GM21529 (cell line): ENCODE results near the gene C21orf91.

Source experiments
- ATAC-seq: cut with Tn5 transposase; IDR thresholded peaks from one replicate; pipeline ENCODE4 v1.9.1; 2021; ENCODE audit not compliant: unreplicated experiment

C21orf91 gene

DNA sequence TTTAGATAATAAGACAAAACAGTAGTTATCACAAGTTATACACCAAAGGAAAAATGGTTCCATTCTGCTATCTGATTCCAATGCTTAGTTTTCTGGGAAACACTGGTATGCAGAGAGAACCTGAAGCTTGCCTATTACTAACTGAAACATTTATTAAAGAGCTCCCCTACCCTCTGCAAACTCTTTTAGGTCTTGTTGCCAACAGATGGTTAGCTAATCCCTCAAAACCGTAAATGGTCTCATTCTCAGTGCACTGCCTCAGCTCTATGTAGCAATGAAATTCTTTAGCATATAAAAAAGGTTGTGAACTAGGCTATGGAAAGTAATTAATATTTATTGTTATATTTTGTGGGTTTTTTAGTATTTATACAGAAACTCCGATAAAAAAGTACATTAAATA is 20.4 kb downstream of the C21orf91 start:
- no peak for ATAC-seq

DNA sequence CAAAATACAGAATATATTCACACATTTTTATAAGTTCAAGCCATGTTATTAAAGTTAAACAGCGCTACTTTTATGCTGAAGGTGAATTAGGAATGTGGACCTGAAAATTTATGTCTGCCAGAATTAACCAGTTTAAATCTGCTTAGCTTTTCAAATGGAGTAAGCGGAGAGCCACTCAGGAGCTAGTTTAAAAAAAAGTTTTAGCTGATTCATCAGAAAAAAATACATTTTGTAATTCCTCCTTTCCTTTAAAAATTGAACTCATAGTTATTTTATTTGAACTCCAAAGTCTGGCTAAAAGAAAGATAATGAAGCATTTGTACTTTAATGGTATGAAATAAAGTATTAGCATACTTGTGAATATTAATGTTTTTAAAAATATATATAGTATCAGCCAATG is 21.2 kb downstream of the C21orf91 start:
- ATAC-seq, result no peak

DNA sequence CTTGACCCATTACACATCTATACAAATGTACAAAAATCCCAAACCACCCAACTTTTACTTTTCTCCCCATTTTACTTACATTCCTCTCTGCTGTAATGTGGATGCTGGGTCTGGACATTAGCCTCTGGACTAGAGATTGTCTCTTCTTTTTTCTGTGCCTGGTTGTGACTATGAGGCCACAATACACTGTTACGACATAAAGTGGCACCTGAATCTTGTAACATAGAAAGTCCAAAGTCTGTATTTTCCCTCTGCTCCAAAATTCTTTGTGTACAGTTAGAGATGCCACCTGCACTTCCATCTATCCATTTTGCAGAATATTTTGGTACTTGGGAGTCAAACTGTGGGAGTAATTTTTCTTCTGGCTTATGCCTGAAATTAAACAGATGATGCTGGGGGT is 22.7 kb downstream of the C21orf91 start:
- no peak for ATAC-seq

DNA sequence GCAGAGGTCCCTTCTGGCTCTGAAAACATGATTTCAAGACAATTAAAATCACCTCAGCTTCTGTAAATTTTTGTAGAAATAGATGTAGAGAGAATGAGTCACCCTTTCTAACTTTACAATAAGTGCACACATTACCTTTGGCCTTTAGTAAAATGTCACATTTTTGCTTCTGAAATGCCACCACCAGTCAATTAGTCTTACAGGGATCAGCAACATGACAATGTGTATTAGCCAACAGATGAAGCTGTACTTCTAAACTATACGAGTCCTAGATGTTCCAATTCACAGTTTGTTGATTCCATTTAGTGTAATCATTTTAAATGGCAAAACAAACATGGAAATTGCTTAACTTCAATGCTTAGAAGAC is 23.1 kb downstream of the C21orf91 start:
- no peak for ATAC-seq

DNA sequence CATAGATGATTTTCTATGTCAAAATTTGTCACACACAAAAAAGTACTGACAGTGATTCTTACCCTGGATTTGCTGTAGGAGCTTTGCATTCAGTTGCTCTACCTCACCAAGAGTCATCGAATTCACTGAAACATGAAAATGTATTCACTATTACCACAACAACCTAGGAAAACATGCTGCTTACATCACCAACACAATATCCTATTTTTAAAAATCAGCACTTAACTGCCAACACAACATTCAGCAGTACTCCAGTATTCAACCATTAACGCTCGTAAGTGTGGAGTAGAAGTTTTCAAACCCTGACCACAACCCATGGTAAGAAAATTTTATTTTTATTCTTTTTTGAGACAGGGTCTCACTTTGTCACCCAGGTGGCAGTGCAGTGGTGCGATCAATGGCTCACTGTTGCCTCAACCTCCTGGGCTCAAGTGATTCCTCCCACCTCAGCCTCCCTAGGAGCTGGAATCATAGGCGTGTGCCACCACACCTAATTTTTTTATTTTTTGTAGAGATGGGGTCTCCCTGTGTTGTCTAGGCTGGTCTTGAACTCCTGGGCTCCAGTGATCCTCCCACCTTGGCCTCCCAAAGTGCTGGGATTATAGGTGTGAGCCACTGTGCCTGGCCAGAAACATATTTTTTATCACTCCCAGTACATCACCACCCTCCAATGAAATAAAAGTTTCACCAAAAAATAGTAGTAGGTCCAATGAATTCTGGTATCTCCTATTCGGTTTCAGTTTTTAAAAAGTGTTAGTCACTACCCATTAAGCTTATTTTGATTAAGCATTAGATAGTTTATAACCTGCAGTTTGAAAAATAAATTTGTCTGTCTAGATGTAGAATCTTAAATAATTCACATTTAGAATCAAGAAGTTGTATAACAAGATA is 23.8 kb downstream of the C21orf91 start:
- ATAC-seq, result no peak

DNA sequence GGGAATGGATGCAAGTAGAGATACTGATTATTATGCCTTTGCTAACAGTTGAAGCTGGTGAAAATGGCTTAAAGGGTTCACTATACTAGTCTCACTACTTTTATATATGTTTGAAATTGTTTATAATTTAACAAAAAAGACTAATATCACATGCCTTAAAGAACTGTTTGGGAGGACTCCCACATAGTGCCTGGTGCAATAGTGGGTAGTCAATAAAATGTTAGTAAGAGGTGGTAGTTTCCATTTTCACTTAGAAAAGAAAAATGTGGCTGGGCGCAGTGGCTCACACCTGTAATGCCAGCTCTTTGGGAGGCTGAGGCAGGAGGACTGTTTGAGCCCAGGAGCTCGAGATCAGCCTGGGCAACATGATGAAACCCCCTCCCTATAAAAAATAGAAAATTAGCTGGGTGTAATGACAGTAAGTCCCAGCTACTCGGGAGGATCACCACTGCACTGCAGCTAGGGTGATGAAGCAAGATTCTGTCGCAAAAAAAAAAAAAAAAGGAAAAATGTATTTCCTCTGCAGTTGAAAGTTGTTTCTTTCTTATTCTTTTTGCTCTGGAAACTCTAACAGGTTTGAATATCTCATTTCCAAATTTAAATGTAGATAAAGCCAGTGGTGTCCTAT is 24.5 kb downstream of the C21orf91 start:
- ATAC-seq, result no peak

DNA sequence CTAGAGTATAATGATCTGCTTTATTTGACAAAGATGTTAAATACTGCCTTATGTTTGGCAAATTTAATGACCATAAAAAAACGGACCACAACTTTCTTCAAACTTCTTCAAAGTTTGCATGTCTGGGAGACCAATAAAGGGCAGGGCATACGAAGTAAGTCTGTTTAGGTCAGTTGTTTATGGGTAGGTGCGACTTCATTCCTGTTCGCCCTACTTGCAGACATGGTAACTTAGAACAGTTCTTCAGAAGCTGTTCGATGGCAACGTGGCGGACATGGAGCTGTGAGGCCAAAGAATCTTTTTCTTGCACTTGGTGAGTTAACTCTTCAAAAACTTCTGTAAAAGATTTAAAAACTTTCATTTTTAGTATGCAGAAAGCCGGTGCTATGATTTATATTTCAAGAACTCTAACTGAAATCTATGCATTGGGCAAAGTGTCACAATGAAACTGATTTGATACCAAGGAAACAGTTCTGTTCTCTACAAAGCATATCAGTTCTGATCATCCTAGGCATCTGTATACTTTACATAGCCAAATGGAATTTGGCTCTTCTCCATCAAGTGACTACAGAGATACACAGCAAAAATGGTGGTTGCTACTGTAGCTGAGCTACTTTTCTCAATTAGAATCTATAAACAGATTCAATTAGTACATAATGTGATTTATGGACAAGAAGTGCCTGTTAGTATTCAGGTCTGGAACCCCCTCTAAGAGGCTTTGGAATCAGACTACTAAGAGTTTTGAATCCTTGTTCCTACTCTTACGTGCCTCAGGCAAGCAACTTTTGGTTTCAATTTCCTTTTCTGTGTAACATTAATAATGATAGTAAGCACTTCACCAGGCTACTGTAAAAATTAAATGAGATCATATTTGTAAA is 25.7 kb downstream of the C21orf91 start:
- peak; percentile 60 for ATAC-seq

DNA sequence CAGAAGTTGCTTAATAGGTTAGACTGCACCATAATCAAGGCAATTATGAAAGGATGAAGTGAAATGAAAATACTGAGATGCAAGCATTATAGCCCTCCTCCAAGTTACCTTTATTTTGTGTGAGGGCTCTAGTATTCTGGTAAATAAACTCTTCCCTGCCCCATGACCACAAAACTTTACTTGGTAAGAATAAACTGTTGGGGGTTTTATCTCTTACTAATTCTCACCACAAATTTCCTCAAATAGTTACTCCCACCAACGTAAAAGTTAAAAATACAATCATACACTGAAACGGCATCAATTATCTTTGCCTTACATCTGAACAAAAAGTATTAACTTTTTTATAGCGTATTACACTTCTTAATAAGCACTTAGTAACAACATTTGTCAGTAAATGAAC is 29.5 kb downstream of the C21orf91 start:
- no peak for ATAC-seq

DNA sequence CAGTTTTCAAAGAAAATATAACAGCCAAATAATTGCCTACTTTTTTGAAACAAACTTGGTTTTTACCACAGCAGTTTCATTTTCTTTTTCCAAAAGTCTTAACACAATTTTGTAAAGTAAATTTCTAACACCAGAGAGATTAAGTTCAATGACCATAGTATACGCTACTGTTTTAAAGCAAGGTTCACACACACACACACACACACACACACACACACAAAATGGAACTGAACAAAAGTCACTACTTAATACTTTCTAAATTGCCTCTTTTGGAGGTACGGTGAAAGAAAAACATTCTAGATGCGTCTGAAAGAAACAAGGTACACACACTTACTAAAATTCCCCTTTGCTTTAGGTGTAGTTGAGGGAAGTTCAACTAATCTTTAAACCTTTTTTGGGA is 30.1 kb downstream of the C21orf91 start:
- ATAC-seq, result no peak

DNA sequence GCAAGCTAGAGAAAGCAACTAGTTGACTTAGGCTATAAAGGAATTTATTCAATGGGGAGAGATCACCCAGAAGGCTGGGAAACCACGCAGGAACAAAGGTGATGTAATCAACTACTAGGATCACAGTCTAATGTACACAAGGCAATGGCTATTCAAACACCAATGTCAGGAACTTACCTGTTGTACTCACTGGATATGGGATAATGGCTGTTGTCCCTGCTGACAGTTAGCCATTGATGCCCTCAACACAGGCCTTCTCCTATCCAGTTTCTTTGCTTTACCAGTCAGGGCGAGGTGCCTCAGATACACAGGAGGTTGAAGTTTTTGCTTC is 32.3 kb downstream of the C21orf91 start:
- ATAC-seq, result no peak

DNA sequence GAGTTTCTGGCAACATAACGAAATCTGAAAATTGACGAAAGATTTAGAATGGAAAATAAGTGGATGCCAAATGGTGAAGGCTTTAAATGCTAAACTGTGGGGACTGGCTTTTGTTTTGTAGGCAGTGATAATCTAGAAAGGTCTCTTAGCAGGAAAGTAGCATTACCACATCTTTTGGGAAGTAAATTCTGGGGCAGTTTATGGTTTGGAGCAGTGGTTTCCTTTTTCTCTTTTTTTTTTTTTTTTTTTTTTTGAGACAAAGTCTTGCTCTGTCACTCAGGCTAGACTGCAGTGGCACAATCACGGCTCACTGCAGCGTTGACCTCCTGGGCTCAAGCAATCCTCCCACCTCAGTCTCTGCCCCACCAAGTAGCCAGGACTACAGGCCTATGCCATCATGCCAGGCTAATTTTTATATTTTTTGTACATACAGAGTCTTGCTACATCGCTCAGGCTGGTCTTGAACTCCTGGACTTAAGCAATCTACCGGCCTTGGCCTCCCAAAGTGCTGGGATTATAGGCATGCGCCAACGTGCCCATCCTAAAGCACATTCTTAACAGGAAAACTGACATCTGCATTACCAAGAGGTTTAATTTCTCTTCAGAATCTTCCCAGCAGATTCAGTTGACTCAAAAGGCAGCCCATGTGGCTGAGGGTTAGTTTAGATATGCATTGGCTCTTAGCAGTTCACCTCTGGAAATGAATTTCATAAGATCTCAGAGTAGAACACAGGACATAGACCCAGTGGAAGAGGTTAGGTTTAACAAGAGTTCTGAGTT is 32.9 kb downstream of the C21orf91 start:
- ATAC-seq, result no peak

DNA sequence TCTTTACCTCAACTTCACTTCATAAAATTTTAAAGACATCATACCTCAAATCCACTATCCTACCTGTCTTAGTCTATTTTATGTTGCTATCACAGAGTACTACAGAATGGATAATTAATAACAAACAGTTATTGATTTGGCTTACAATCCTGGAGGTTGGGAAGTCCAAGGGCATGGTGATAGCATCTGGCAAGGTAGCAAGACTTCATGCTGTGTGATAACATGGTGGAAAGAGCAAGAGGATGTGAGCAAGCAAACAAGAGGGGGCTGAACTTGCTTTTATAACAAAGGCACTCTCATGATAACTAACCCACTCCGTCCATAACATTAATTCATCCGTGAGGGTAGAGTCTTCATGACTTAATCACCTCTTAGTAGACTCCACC is 33.8 kb downstream of the C21orf91 start:
- ATAC-seq, result no peak

DNA sequence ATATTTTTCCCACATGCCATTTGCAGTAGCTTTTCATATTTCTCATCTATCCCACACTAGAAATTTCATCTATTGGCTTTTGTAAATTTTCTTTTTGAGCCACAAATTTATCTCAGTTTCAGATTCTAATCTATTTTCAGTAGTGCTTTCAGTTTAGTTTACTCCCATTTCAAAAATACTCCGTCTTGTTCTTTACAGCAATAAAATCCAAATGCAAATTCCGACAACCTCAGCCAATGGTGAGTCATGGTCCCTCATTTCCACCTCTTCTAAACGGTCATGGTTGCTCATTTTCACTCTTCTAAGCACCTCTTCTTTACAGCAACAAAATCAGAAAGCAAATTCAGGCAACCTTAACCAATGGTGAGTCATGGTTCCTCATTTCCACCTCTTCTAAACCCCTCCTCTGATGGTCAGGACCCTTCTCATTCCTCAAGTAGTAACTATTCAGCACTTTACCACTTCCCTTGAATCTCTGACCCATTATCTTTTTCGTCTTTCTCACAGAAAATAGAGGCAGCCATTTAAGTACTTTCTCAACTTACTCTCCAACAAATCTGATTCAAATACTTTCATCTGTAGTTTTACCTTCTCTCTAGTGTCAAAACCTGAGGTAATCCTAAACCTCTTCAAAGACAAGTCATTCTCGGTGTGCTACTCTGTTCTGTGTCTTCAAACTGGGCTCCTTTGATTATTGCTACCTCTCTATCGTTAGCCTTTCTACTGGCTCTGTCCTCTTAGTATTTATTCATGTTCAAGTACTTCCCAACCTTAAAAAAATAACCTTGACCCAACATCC is 34.4 kb downstream of the C21orf91 start:
- ATAC-seq, result peak; percentile 45

DNA sequence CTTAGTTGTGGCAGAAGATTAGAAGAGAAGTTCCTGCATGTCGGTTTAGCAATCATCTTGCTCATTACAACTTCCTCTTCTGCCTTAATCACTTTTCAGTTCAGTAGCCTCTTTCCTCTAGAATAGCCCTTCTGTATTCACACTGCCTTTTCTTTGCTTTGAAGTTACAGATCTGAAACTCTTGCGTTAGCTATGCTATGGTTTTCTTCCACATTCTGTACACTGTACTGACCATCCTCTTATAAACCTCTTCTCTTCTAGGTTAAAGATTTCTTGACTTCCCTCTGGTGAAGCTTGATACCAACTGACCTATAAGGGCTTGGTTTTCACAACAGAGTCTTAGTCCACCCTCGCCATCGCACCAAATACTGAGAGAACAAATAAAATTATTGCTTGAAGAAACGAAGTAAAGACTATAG is 35.0 kb downstream of the C21orf91 start:
- ATAC-seq, result peak; percentile 50

DNA sequence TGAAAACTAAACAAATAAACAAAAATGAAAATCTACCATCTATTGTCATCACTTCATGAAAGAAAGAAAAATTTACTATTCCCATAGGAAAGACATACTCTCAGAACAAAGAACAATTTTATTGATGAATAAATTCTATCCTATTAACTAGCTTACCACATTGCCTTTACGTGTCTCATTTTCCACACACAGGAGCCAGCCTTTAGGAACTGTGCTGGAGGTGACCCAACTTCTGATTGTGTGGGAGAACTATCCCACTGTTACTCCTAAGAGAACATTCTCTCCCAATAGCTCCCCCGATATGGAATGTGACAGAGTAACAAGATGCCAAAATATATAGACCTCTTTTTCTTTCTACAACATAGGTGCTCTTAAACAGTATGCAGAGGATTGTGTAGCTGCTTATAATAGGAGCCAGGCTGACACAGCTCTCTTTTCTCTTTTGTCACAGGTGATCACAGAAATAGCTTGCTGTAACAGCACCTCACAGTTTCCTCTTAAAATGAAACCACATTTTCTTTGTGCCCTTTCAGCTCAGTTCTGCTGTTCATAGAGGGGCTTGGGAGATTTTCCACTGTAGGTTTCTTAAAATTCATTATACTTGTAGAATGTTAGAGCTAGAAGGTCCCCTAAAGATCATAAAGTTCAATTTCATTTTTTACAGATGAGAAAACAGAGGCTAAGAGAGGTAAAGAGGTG is 35.5 kb downstream of the C21orf91 start:
- ATAC-seq, result peak; percentile 39

DNA sequence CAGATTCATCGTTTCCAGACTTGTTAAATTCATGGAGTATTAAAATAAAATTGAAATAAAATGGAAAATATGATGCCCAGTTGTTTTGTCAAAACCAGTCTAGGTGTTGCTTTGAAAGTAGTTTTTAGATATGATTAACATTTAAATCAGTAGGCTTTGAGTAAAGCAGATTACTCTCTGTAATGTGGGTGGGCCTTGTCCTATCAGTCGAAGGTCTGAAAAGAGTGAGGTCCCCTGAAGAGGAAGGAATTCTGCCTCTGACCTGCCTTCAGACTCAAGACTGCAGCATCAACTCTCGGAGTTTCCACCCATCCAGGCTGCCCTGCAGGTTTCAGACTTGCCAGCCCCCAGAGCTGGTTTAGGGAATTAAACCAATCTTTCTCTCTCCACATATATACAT is 36.2 kb downstream of the C21orf91 start:
- no peak for ATAC-seq

DNA sequence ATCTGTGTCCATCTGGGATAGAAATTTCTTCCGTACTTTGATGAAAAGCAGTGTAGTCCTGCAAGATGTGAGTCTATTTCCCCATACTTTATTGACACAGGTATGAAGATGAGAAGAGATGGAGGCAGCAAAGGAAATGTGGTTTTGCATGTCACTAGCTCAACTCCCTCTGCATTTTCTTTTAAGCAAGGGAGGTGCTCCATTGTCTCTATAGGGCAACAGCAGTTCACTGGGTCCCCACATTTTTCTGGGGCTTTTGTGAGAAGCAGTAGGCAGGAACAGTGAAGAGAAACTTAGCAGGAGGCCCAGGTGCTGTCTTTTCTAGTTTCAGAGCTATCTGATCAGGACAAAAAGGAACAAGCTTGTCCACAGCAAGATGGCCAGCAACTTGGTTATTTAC is 37.1 kb downstream of the C21orf91 start:
- ATAC-seq, result no peak

DNA sequence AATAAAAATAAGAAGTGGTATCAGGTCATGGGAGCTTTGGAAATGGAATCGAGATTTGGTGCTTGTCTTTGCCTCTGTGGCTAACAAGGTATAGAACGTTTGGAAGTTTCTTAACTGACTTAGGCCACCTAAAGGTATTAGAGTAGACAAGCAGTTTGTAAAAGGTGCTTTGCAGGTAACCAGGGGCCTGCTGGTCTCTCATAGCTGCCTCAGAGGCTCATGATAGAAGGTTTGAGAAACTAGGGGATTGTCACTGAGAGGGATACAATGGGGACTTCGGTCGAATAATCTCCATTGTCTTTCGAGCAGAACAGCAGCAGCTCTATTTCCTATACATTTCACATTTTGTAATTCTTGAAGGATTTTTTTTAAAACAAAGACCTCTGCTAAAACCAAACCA is 37.6 kb downstream of the C21orf91 start:
- ATAC-seq, result no peak

DNA sequence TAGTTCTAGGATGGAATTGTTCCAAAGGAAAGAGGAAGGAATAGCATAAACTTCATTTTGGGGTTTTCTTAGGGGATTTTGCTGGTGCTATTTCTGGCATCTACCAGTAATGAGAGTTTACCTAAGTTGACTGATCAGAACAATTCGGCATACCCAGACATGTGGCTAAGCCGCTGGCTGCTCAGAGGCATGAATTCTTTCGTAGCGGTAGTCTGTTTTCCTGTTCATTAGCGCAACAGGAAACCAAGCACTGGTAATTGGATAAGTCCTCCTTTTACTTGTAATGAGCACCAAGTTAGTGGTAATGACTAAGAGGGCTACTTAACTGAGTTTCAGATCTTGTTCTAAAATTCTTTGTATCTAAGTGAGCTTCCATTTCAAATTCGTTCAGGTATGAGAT is 38.6 kb downstream of the C21orf91 start:
- peak; percentile 37 for ATAC-seq

DNA sequence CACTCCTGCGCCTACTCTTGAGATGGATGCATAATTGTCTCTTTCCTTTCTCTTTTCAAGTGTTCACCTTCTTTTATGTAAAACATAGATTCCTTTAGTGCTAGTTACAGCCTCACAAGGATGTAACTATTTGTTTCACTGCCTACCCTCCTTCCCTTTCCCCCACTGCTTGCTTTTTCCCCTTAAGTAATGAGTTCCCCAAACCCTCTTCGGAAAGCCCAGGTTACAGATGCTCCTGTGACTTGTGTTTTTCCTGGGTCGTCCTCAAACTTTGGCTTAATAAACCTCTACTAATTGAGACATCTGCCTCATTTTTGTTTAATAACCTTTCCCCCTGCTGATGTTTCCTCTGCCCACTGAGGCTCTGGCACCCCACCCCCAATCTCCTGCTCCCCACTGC is 39.2 kb downstream of the C21orf91 start:
- no peak for ATAC-seq
